HepG2 (cell line): ENCODE data around the gene ZNF169. TPM values are rescaled to one million over a fixed set of nuclear protein-coding genes. Genes with fewer than 3 reads are reported as not detected.

ENCODE experiments used
- ATAC-seq: fragments of 200-7000 bp; cut with Tn5 transposase; 3 replicates; pipeline ENCODE4 v1.9.1; 2020; ENCODE audit warnings: mild to moderate bottlenecking, moderate library complexity
- BruUV-seq: library from RNA; stranded (reverse); fragments of 400-500 nt; replicated peaks from 2 replicates; lab custom pipeline; 2021; lab: Mats Ljungman, UMichigan
- CTCF ChIA-PET: fragments of 300-600 bp; formaldehyde crosslinking; extraction: SDS; loops from one replicate; lab custom pipeline; 2021; ENCODE audit warnings: low total read pairs, inconsistent platforms, low intra/inter-chr PET ratio; lab: Yijun Ruan, JAX
- POLR2A ChIA-PET: fragments of 350-600 bp; sonication (Branson Sonifier 250); formaldehyde crosslinking; loops from one replicate; lab custom pipeline; 2020; ENCODE audit warnings: antibody characterized with exemption, inconsistent platforms; lab: Yijun Ruan, JAX
- DNase-seq: peaks from one replicate; pipeline ENCODE4 v3.0.0-alpha.2; 2015; ENCODE audit warnings: low spot score
- FAIRE-seq: peaks from 3 replicates; lab custom pipeline; 2011; peaks lifted over from hg19 to GRCh38; lab: Jason Lieb, UNC
- H2AFZ ChIP-seq: one replicate; pipeline ENCODE4 v1.6.1; 2011; ENCODE audit warnings: low read length, inconsistent platforms
- H3K27ac ChIP-seq: fragments of 300-600 bp; 3 replicates; pipeline ENCODE4 v1.8.0; 2011; ENCODE audit warnings: mixed run types, mild to moderate bottlenecking, mixed read lengths, low read length, inconsistent platforms; ENCODE audit not compliant: insufficient read depth; ENCODE audit errors: extremely low read length
- H3K27me3 ChIP-seq, 2 experiments: fragments of 200-600 bp in 1 of 2; 2 replicates in 1 of 2; 3 replicates in 1 of 2; pipeline versions ENCODE4 v1.6.0 to v1.8.0; 2011; ENCODE audit warnings: low read length in 2 of 2, mild to moderate bottlenecking in 2 of 2, moderate library complexity in 2 of 2, inconsistent platforms in 1 of 2; ENCODE audit not compliant: insufficient read depth in 2 of 2, control insufficient read depth in 1 of 2
- H3K36me3 ChIP-seq, 2 experiments: fragments of 200-600 bp in 1 of 2; replicated peaks in 1 of 2; 2 replicates in 1 of 2; 3 replicates in 1 of 2; pipeline versions ENCODE4 v1.5.1 to v1.8.0; 2011; ENCODE audit warnings: low read length in 2 of 2, inconsistent platforms in 1 of 2; ENCODE audit not compliant: insufficient read depth in 2 of 2, control insufficient read depth in 1 of 2
- H3K4me1 ChIP-seq: 2 replicates; pipeline ENCODE4 v1.5.1; 2012; ENCODE audit warnings: low read length, inconsistent platforms; ENCODE audit not compliant: insufficient read depth
- H3K4me2 ChIP-seq: 2 replicates; pipeline ENCODE4 v1.6.0; 2011; ENCODE audit warnings: low read depth, low read length, inconsistent platforms
- H3K4me3 ChIP-seq, 3 experiments: fragments of 200-600 bp in 1 of 3; sonication (generic), shearing (Covaris generic) in 1 of 3; replicated peaks in 1 of 3; 2 replicates each; pipeline ENCODE4 v1.5.1; 2011 to 2016; ENCODE audit warnings: low read length in 3 of 3, inconsistent platforms in 2 of 3, low read depth in 2 of 3, mild to moderate bottlenecking in 2 of 3, control low read depth in 1 of 3, mixed read lengths in 1 of 3; ENCODE audit not compliant: insufficient read depth in 1 of 3
- H3K79me2 ChIP-seq: one replicate; pipeline ENCODE4 v1.6.1; 2011; ENCODE audit warnings: low read length, inconsistent platforms; ENCODE audit not compliant: insufficient read depth
- H3K9ac ChIP-seq: 2 replicates; pipeline ENCODE4 v1.6.0; 2011; ENCODE audit warnings: mild to moderate bottlenecking, low read depth, low read length, inconsistent platforms; ENCODE audit not compliant: insufficient read depth
- H3K9me3 ChIP-seq: 2 replicates; pipeline ENCODE4 v1.5.1; 2012; ENCODE audit warnings: mild to moderate bottlenecking, low read length
- H4K20me1 ChIP-seq: 2 replicates; pipeline ENCODE4 v1.6.0; 2011; ENCODE audit warnings: inconsistent platforms, mild to moderate bottlenecking, low read length, moderate library complexity; ENCODE audit not compliant: insufficient read depth
- BORCS8-MEF2B ChIP-seq: sonication (generic); formaldehyde crosslinking; IDR thresholded peaks from 2 replicates; pipeline ENCODE4 v1.8.0; 2022; ENCODE audit warnings: mild to moderate bottlenecking, missing genetic modification reagents
- CCAR2 ChIP-seq: fragments of 200-400 bp; formaldehyde crosslinking; optimal IDR thresholded peaks from 2 replicates; pipeline ENCODE3; 2018; ENCODE audit warnings: low read depth, mild to moderate bottlenecking, low read length, moderate library complexity
- DMAP1 ChIP-seq: IDR thresholded peaks from 2 replicates; pipeline ENCODE4 v1.6.1; 2016
- DRAP1 ChIP-seq: IDR thresholded peaks from 2 replicates; pipeline ENCODE4 v1.6.1; 2016; ENCODE audit warnings: missing genetic modification reagents, missing compliant biosample characterization
- KAT7 ChIP-seq: IDR thresholded peaks from 2 replicates; pipeline ENCODE4 v1.6.1; 2018; ENCODE audit warnings: borderline replicate concordance, missing compliant biosample characterization
- KDM3A ChIP-seq: IDR thresholded peaks from 2 replicates; pipeline ENCODE4 v1.6.1; 2018; ENCODE audit warnings: low read depth, missing compliant biosample characterization
- MLX ChIP-seq: IDR thresholded peaks from 2 replicates; pipeline ENCODE4 v1.6.1; 2016
- PHF8 ChIP-seq: sonication (generic); formaldehyde crosslinking; IDR thresholded peaks from 2 replicates; pipeline ENCODE4 v1.5.0; 2020; ENCODE audit warnings: missing genetic modification reagents
- POGK ChIP-seq: sonication (generic); formaldehyde crosslinking; conservative IDR thresholded peaks from 2 replicates; pipeline ENCODE4 v1.8.0; 2022; ENCODE audit warnings: mild to moderate bottlenecking, moderate library complexity, missing genetic modification reagents
- SMYD3 ChIP-seq: sonication (generic); formaldehyde crosslinking; IDR thresholded peaks from 2 replicates; pipeline ENCODE4 v1.8.1; 2023; ENCODE audit warnings: mild to moderate bottlenecking, missing genetic modification reagents
- TBP ChIP-seq: sonication (generic); formaldehyde crosslinking; IDR thresholded peaks from 2 replicates; pipeline ENCODE4 v1.5.0; 2020; ENCODE audit warnings: missing genetic modification reagents
- TBX2 ChIP-seq: sonication (generic); formaldehyde crosslinking; IDR thresholded peaks from 2 replicates; pipeline ENCODE4 v1.5.0; 2020; ENCODE audit warnings: missing genetic modification reagents, mild to moderate bottlenecking, borderline replicate concordance
- ZNF282 ChIP-seq: fragments of 450-650 bp; IDR thresholded peaks from 2 replicates; pipeline ENCODE4 v1.6.1; 2018; ENCODE audit not compliant: partially characterized antibody
- ZNF501 ChIP-seq: sonication (generic); formaldehyde crosslinking; IDR thresholded peaks from 2 replicates; pipeline ENCODE4 v1.5.1; 2020; ENCODE audit warnings: mild to moderate bottlenecking, moderate library complexity, missing genetic modification reagents
- ZNF567 ChIP-seq: sonication (generic); formaldehyde crosslinking; IDR thresholded peaks from 2 replicates; pipeline ENCODE4 v1.8.1; 2023; ENCODE audit warnings: mild to moderate bottlenecking, missing genetic modification reagents, borderline replicate concordance
- ZNF773 ChIP-seq: sonication (generic); formaldehyde crosslinking; IDR thresholded peaks from 2 replicates; pipeline ENCODE4 v1.4.0; 2020; ENCODE audit warnings: missing genetic modification reagents, borderline replicate concordance
- WGBS: methylation state at CpG from one replicate; pipeline ENCODE4 v1.1.6; 2017; ENCODE audit warnings: low lambda C conversion rate; 5-methylcytosine and 5-hydroxymethylcytosine counted together
- in situ Hi-C: cut with HindIII; loops from 2 replicates; pipeline ENCODE4 v1.10.0; 2017; ENCODE audit warnings: low pct_unique_long_range_greater_than_20kb; ENCODE audit not compliant: extremely low pct_ligation_motif_present
- intact Hi-C: fragments of 100-400 bp; cut with micrococcal nuclease; formaldehyde crosslinking; loops from one replicate; pipeline ENCODE4 v1.10.0; 2022; ENCODE audit not compliant: unreplicated experiment
- polyA plus RNA-seq, 8 experiments: library from polyadenylated mRNA; depleted of rRNA in 3 of 8; stranded (reverse) in 7 of 8; unstranded in 1 of 8; fragments of >200 nt; fragmentation: Illumina TruSeq in 4 of 8; extraction: Trizol in 4 of 8; gene quantifications; 2 replicates each; pipeline versions ENCODE4 v1.2.1 to v1.2.3, GENCODE V29; 2011 to 2016; ENCODE audit warnings: low read depth in 4 of 8, missing spikeins in 1 of 8, mixed read lengths in 1 of 8; ENCODE audit not compliant: insufficient read depth in 1 of 8
- total RNA-seq, 5 experiments: library from RNA; depleted of rRNA; stranded (reverse); fragments of >200 nt; fragmentation: Illumina TruSeq; extraction: Trizol; gene quantifications; 2 replicates each; pipeline ENCODE4 v1.2.3, GENCODE V29; 2016; ENCODE audit warnings: low read depth in 1 of 5
- TF ChIP-seq, protein P1 (sequence below): sonication (generic); formaldehyde crosslinking; IDR thresholded peaks from 2 replicates; pipeline ENCODE4 v1.4.0; 2020; ENCODE audit warnings: missing genetic modification reagents
- TF ChIP-seq, protein P2 (sequence below), 2 experiments: fragments of 450-650 bp in 1 of 2; sonication (generic) in 1 of 2; formaldehyde crosslinking; IDR thresholded peaks; 2 replicates each; pipeline versions ENCODE4 v1.5.0 to v1.8.0; 2020 to 2022; ENCODE audit warnings: mild to moderate bottlenecking in 1 of 2, missing genetic modification reagents in 1 of 2

ZNF169 gene
- total and polyA plus RNA-seq, 2 of the 13 experiments (the other 11 are each of a cell fraction or from before 2014, with no cell fraction given): 2.1 to 6.3 TPM

DNA sequence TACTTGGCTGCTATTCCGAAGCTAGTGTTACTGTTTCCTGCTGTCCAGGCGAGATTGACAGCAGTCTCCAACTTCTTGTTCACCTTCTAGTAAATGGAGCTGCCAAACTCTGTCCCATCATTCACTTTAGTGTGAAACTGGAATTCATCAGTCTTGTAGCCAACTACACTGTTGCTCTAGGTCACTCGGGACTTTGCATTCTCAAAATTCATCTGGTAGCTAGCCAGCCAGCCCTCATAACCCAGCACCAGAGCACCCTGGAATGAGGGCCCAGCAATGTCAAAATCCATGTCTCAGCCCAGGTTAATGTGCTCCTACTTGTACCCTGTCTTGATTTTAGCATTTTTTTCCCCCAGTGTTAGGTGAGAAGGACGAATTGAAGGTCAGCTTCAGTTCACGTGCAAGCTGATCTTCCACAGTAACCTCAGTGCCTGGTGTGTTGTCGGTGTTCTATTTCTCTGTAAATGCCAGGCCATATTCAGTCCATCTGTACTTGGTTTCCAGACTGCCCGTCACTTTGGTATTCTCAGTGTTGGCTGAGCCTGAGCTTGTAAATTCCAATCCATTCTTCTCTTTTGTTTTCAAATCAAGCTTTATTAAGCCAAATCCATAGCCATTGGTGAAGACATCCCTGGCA is 28.9 kb downstream of the ZNF169 start (continued):
- TF ChIP-seq DRAP1 (CRISPR knock-in tag): no peak

GRCh38 chr9:94289691-94290090 is 30.6 kb downstream of the ZNF169 start:
- ChIA-PET CTCF (no interaction called here), POLR2A (no interaction called here)
- in situ Hi-C loops: no loop called here
- intact Hi-C loops: no loop called here
- Histone ChIP-seq H3K36me3 (peaks cover 2 to 13% of the 10 kb centered on the region in 2 experiments; a peak in 4 of 5 replicates), H3K9me3 (peaks cover 5% of the 10 kb centered on the region; the same call in 1 of the 2 replicates), H3K4me2 (no peak overlapping the region), H3K79me2 (no peaks in the 10 kb centered on the region), H3K27me3 (no peaks in the 10 kb centered on the region)
- 98% methylated on average over 2 of the region's 2 CpGs for WGBS
- FAIRE-seq: no peak
- no TSS peak for BruUV-seq
- ATAC-seq: no peak
- TF ChIP-seq BORCS8-MEF2B (CRISPR knock-in tag) (no peak), SMYD3 (CRISPR knock-in tag) (no peak), KAT7 (CRISPR knock-in tag) (no peak), ZNF773 (CRISPR knock-in tag) (no peak), CCAR2 (no peak), POGK (CRISPR knock-in tag) (no peak), ZNF567 (CRISPR knock-in tag) (no peak), TBX2 (CRISPR knock-in tag) (no peak), ZNF501 (CRISPR knock-in tag) (no peak), DMAP1 (CRISPR knock-in tag) (no peak), ZNF282 (no peak), PHF8 (no peak), MLX (CRISPR knock-in tag) (no peak), TBP (no peak), KDM3A (CRISPR knock-in tag) (no peak)
- TF ChIP-seq, protein P1, sequence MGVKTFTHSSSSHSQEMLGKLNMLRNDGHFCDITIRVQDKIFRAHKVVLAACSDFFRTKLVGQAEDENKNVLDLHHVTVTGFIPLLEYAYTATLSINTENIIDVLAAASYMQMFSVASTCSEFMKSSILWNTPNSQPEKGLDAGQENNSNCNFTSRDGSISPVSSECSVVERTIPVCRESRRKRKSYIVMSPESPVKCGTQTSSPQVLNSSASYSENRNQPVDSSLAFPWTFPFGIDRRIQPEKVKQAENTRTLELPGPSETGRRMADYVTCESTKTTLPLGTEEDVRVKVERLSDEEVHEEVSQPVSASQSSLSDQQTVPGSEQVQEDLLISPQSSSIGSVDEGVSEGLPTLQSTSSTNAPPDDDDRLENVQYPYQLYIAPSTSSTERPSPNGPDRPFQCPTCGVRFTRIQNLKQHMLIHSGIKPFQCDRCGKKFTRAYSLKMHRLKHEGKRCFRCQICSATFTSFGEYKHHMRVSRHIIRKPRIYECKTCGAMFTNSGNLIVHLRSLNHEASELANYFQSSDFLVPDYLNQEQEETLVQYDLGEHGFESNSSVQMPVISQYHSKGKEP (CRISPR knock-in tag): no peak
- TF ChIP-seq, protein P2, sequence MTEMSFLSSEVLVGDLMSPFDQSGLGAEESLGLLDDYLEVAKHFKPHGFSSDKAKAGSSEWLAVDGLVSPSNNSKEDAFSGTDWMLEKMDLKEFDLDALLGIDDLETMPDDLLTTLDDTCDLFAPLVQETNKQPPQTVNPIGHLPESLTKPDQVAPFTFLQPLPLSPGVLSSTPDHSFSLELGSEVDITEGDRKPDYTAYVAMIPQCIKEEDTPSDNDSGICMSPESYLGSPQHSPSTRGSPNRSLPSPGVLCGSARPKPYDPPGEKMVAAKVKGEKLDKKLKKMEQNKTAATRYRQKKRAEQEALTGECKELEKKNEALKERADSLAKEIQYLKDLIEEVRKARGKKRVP (CRISPR knock-in tag; IDR thresholded peaks at IDR 0.05): no peak
- TF ChIP-seq, all 625 proteins: peak for 0
- Histone ChIP-seq H3K4me3 (no peak overlapping the region), H2AFZ (no peak overlapping the region), H3K9ac (no peak overlapping the region), H3K4me1 (no peaks in the 10 kb centered on the region), H3K27ac (no peak overlapping the region), H4K20me1 (no peaks in the 10 kb centered on the region)
- DNase-seq: no peak
